GM23248 (cell line): ENCODE data around the gene RAB3B.

Source experiments
- EZH2 ChIP-seq: fragments of 200-600 bp; sonication (generic); IDR thresholded peaks from 2 replicates; pipeline ENCODE4 v1.6.1; 2018; ENCODE audit warnings: antibody characterized with exemption, mild to moderate bottlenecking; ENCODE audit not compliant: insufficient read depth, poor library complexity, severe bottlenecking
- EZH2phosphoT487 ChIP-seq: fragments of 200-600 bp; sonication (generic); IDR thresholded peaks from 2 replicates; pipeline ENCODE4 v1.6.1; 2018; ENCODE audit warnings: antibody characterized with exemption, moderate library complexity, mild to moderate bottlenecking, low read depth; ENCODE audit not compliant: insufficient read depth

DNA sequence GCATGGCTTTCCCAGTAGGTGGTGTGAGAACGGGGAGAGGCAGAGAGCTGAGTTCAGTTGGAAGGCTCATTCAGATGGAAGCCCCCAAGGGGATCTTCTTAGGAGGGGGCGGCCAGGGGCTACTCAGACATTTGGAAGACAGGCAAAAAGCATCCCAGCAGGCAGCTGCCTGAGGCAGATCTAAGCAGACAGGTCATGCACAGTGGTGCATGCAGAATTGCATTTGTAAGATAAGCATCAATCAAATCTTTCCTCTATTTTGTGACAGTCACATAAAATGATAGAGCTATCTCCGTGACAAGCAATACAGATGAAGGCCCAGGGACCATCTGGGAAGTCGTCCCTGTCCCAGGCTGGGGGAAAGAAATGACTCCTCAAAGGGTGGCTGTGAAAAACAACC lies 3.8 kb downstream of the RAB3B start:
- TF ChIP-seq EZH2phosphoT487 (no peak), EZH2 (no peak)
